Endothelial cell of umbilical vein (primary cell): ENCODE measurements around the gene MEF2C. TPM values are rescaled to one million over a fixed set of nuclear protein-coding genes. Genes with fewer than 3 reads are reported as not detected.

Source experiments
- BruUV-seq: library from RNA; stranded (reverse); fragments of 400-500 nt; replicated peaks from 2 replicates; lab custom pipeline; 2021; lab: Mats Ljungman, UMichigan
- CTCF ChIA-PET: fragments of 300-600, 350-600 bp; sonication (Branson Sonifier 250); formaldehyde crosslinking; loops from one replicate; lab custom pipeline; 2021; ENCODE audit warnings: antibody characterized with exemption, inconsistent platforms; lab: Charles Lee
- POLR2A ChIA-PET: fragments of 300-600, 350-600 bp; sonication (Branson Sonifier 250); formaldehyde crosslinking; loops from one replicate; lab custom pipeline; 2021; ENCODE audit warnings: antibody characterized with exemption, inconsistent platforms; lab: Charles Lee
- DNase-seq: peaks from one replicate; pipeline ENCODE4 v3.0.0-alpha.2; 2011; ENCODE audit warnings: low read depth, low spot score
- FAIRE-seq: peaks from 2 replicates; lab custom pipeline; 2011; peaks lifted over from hg19 to GRCh38; lab: Jason Lieb, UNC
- H2AFZ ChIP-seq: 2 replicates; pipeline ENCODE4 v1.6.0; 2012; ENCODE audit warnings: low read depth, low read length, control low read depth, inconsistent platforms
- H3K27ac ChIP-seq: 2 replicates; pipeline ENCODE4 v1.5.1; 2011; ENCODE audit warnings: low read depth, mild to moderate bottlenecking, control low read depth, low read length, moderate library complexity; ENCODE audit not compliant: insufficient read depth
- H3K27me3 ChIP-seq, 2 experiments: 2 replicates each; pipeline versions ENCODE4 v1.6.0 to v1.6.1; 2011; ENCODE audit warnings: low read length in 2 of 2, mixed read lengths in 1 of 2; ENCODE audit not compliant: control insufficient read depth in 2 of 2, insufficient read depth in 2 of 2
- H3K36me3 ChIP-seq, 2 experiments: 2 replicates in 1 of 2; 3 replicates in 1 of 2; pipeline ENCODE4 v1.5.1; 2011; ENCODE audit warnings: low read length in 2 of 2, mild to moderate bottlenecking in 1 of 2, moderate library complexity in 1 of 2; ENCODE audit not compliant: control insufficient read depth in 2 of 2, insufficient read depth in 2 of 2; ENCODE audit errors: extremely low read depth in 1 of 2
- H3K4me1 ChIP-seq: 3 replicates; pipeline ENCODE4 v1.5.1; 2011; ENCODE audit warnings: mild to moderate bottlenecking, low read length; ENCODE audit not compliant: control insufficient read depth, insufficient read depth; ENCODE audit errors: extremely low read depth
- H3K4me2 ChIP-seq: 2 replicates; pipeline ENCODE4 v1.6.1; 2011; ENCODE audit warnings: low read length, control low read depth, mixed read lengths; ENCODE audit not compliant: insufficient read depth
- H3K4me3 ChIP-seq, 3 experiments: fragments of 200-600 bp in 1 of 3; sonication (generic), shearing (Covaris generic) in 1 of 3; replicated peaks in 1 of 3; 2 replicates each; pipeline ENCODE4 v1.5.1; 2011 to 2016; ENCODE audit warnings: control low read depth in 3 of 3, low read length in 3 of 3, mild to moderate bottlenecking in 2 of 3, inconsistent platforms in 1 of 3, low read depth in 1 of 3, moderate library complexity in 1 of 3; ENCODE audit not compliant: insufficient read depth in 1 of 3
- H3K79me2 ChIP-seq: 2 replicates; pipeline ENCODE4 v1.6.0; 2012; ENCODE audit warnings: low read length, inconsistent platforms; ENCODE audit not compliant: control insufficient read depth, insufficient read depth
- H3K9ac ChIP-seq: replicated peaks from 2 replicates; pipeline ENCODE3; 2011; ENCODE audit warnings: low read length, control low read depth; ENCODE audit not compliant: insufficient read depth; ENCODE audit errors: extremely low read depth
- H3K9me1 ChIP-seq: replicated peaks from 3 replicates; pipeline ENCODE4 v1.6.0; 2011; ENCODE audit warnings: mild to moderate bottlenecking, low read length; ENCODE audit not compliant: control insufficient read depth, insufficient read depth; ENCODE audit errors: extremely low read depth
- H3K9me3 ChIP-seq: replicated peaks from 2 replicates; pipeline ENCODE4 v1.5.1; 2012; ENCODE audit warnings: low read length, inconsistent platforms; ENCODE audit not compliant: control insufficient read depth, insufficient read depth
- H4K20me1 ChIP-seq: replicated peaks from 2 replicates; pipeline ENCODE3; 2011; ENCODE audit warnings: mild to moderate bottlenecking, low read length; ENCODE audit not compliant: control insufficient read depth, insufficient read depth; ENCODE audit errors: extremely low read depth
- EZH2 ChIP-seq: IDR thresholded peaks from 2 replicates; pipeline ENCODE4 v1.6.1; 2012; ENCODE audit warnings: borderline replicate concordance, low read depth, mild to moderate bottlenecking, moderate library complexity, low read length, inconsistent platforms; ENCODE audit not compliant: severe bottlenecking
- FOS ChIP-seq: IDR thresholded peaks from 2 replicates; pipeline ENCODE4 v1.6.1; 2011; ENCODE audit warnings: mild to moderate bottlenecking, low read length, moderate library complexity, borderline replicate concordance; ENCODE audit not compliant: insufficient read depth
- GATA2 ChIP-seq: IDR thresholded peaks from 2 replicates; pipeline ENCODE4 v1.7.0; 2011; ENCODE audit warnings: low read depth, mild to moderate bottlenecking, moderate library complexity, mixed read lengths, low read length; ENCODE audit not compliant: insufficient read length, insufficient read depth
- JUN ChIP-seq: IDR thresholded peaks from 2 replicates; pipeline ENCODE4 v1.6.1; 2011; ENCODE audit warnings: borderline replicate concordance, low read depth; ENCODE audit not compliant: insufficient read length, insufficient read depth
- MYC ChIP-seq: IDR thresholded peaks from one replicate; pipeline ENCODE4 v1.6.1; 2011; ENCODE audit warnings: mild to moderate bottlenecking, low read depth, low read length
- POLR2A ChIP-seq: IDR thresholded peaks from 2 replicates; pipeline ENCODE4 v1.6.1; 2012; ENCODE audit warnings: low read depth, mild to moderate bottlenecking, control low read depth, low read length
- POLR2AphosphoS5 ChIP-seq: IDR thresholded peaks from 2 replicates; pipeline ENCODE4 v1.6.1; 2012; ENCODE audit warnings: low read depth, mild to moderate bottlenecking, control low read depth, low read length, moderate library complexity; ENCODE audit not compliant: insufficient read depth
- dilution Hi-C: fragments of 300-500 bp; cut with MboI; formaldehyde crosslinking; loops from one replicate; pipeline ENCODE4 v1.15.0; 2019; ENCODE audit warnings: low sequenced_read_pairs; ENCODE audit not compliant: extremely low pct_ligation_motif_present
- intact Hi-C: fragments of 100-400 bp; cut with micrococcal nuclease; formaldehyde crosslinking; loops from one replicate; pipeline ENCODE4 v1.10.0; 2022
- polyA plus RNA-seq, 4 experiments: library from polyadenylated mRNA; depleted of rRNA in 3 of 4; stranded (reverse) in 3 of 4; unstranded in 1 of 4; fragments of >200 nt; gene quantifications; 2 replicates each; pipeline versions ENCODE4 v1.2.1 to v1.2.3, GENCODE V29; 2011 to 2012; ENCODE audit warnings: missing spikeins in 1 of 4
- total RNA-seq: library from RNA; stranded (reverse); gene quantifications from 2 replicates; pipeline ENCODE4 v1.2.3, GENCODE V29; 2021
- TF ChIP-seq, protein P1 (sequence below): IDR thresholded peaks from 2 replicates; pipeline ENCODE4 v1.6.1; 2011; ENCODE audit not compliant: insufficient read depth, insufficient read length
- TF ChIP-seq, protein P2 (sequence below), 2 donors: IDR thresholded peaks; 1 replicate in 1 of 2; 2 replicates in 1 of 2; pipeline ENCODE4 v1.5.1; 2011; ENCODE audit warnings: low read length in 2 of 2, mild to moderate bottlenecking in 2 of 2, moderate library complexity in 2 of 2, control low read depth in 1 of 2, inconsistent platforms in 1 of 2, low read depth in 1 of 2; ENCODE audit not compliant: insufficient read depth in 1 of 2; ENCODE audit errors: extremely low read depth in 1 of 2

MEF2C gene
- total and polyA plus RNA-seq, 2 donors (not counting 3 experiments of a cell fraction or from before 2014, with no cell fraction given) = 21.2 to 67.7 TPM

DNA sequence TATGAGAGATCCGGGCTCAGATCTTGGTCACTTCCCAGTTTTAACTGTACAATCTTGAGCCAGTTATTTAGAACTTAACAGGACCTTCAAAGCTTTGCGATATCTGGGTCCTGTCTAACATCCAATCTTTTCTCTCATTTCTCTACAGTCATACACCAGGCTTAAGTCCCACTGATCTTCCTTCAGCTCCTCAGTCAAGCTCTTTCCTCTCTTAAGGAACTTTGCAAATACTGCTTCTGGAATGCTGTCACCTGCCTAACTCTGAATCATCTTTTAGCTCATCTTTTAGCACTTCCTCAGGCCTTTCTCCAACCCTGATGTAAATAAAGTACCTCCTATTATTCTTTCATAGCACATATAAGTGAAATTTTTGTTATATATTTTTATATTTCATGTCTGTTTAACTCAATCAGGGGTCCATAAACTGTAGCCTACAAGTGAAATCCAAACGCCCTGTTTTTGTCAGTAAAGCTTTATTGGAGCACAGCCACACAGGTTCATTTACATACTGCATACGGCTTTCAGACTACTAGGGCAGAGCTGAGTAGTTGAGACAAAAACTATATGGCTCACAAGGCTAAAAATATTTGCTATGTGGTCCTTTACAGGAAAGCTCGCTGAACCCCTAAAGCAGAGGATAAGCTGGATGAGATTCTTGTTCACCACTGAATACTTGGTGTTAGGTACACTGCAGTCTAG is 63.5 kb downstream of the MEF2C start:
- no peak overlapping the region for H3K27ac ChIP-seq
- TF ChIP-seq POLR2AphosphoS5 (no peak), FOS (no peak), POLR2A (no peak), EZH2 (no peak), GATA2 (no peak), MYC (no peak), JUN (no peak)
- TF ChIP-seq, protein P1, sequence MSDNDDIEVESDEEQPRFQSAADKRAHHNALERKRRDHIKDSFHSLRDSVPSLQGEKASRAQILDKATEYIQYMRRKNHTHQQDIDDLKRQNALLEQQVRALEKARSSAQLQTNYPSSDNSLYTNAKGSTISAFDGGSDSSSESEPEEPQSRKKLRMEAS = no peak
- TF ChIP-seq, protein P2, sequence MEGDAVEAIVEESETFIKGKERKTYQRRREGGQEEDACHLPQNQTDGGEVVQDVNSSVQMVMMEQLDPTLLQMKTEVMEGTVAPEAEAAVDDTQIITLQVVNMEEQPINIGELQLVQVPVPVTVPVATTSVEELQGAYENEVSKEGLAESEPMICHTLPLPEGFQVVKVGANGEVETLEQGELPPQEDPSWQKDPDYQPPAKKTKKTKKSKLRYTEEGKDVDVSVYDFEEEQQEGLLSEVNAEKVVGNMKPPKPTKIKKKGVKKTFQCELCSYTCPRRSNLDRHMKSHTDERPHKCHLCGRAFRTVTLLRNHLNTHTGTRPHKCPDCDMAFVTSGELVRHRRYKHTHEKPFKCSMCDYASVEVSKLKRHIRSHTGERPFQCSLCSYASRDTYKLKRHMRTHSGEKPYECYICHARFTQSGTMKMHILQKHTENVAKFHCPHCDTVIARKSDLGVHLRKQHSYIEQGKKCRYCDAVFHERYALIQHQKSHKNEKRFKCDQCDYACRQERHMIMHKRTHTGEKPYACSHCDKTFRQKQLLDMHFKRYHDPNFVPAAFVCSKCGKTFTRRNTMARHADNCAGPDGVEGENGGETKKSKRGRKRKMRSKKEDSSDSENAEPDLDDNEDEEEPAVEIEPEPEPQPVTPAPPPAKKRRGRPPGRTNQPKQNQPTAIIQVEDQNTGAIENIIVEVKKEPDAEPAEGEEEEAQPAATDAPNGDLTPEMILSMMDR (IDR thresholded peaks at IDR 0.05; ENCODE audit: extremely low read depth in 1 of 2, insufficient read depth in 1 of 2, low read depth in 1 of 2, low read length in 2 of 2) = no peak
- FAIRE-seq (no peak), DNase-seq (no peak)
- no peaks in the 10 kb centered on the region for H3K27me3 ChIP-seq
- no peaks in the 10 kb centered on the region for H3K9me1 ChIP-seq
- no peaks in the 10 kb centered on the region for H3K36me3 ChIP-seq
- CTCF ChIA-PET = interaction anchor here (0.7 to 1.8 kb wide), 9 partner anchors 10 to 95 kb away, joined by 3 to 5 read pairs (median 3); partner anchors contain the start of gene MEF2C
- peaks cover 20% of the 10 kb centered on the region for H3K4me1 ChIP-seq
- dilution Hi-C loops = no loop called here
- H3K9me3 ChIP-seq = no peaks in the 10 kb centered on the region
- H2AFZ ChIP-seq = no peak overlapping the region
- H4K20me1 ChIP-seq = no peaks in the 10 kb centered on the region
- intact Hi-C loops = no loop called here
- BruUV-seq = no TSS peak
- no peak overlapping the region for H3K4me2 ChIP-seq
- no peaks in the 10 kb centered on the region for H3K79me2 ChIP-seq
- no peak overlapping the region for H3K4me3 ChIP-seq
- POLR2A ChIA-PET = no interaction called here
- no peak overlapping the region for H3K9ac ChIP-seq
